Measurements from ENCODE around the gene TBC1D22A. TPM values are rescaled to one million over a fixed set of nuclear protein-coding genes. Genes with fewer than 3 reads are reported as not detected.

The TBC1D22A gene
- polyA plus RNA-seq, 1 donor from 2014 or later, result 9.3 TPM

DNA sequence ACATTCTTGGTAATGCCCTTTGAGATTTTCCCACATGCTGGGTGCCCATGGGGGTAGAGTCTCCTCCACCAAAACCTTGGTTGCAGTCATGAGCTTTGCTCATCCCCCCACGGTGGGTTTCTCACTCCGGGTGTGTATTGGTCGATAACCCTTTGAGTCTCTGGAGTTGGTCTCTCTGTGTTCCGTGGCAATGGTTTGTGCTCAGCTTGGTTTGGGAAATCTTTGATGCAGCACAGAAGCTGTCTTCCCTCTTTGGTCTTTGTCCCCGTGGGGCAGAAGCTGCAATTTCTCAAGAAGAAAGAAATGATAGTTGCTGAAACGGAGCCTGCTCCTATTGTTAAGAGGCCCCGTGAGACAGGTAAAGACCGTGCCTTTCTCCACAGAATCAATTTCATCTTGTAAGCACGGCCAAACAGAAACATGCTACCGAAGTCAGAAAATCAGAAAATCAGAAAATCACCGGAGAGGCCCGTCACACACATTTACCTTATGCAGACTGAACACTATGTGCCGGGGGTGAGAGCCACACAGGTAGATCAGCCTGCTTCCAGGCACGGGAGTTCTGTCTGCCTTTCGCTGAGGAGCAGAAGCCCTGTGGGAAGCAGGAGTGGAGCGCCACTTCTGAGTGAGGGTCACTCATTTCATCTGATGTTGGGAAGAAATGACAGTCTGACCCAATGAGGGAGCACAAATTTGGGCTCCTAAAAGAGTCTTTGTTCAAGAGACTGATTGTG, 186.1 kb downstream of the TBC1D22A start:
- Histone ChIP-seq H2AFZ (ENCODE audit: low read depth, low read length) (peak overlapping the region; percentile 46), H3K4me2 (ENCODE audit: low read length) (peak overlapping the region; percentile 18), H4K20me1 (ENCODE audit: insufficient read depth) (no peaks in the 10 kb centered on the region), H3K9ac (ENCODE audit: low read length) (peak overlapping the region; percentile 53), H3K9me3 (ENCODE audit: low read length) (no peaks in the 10 kb centered on the region), H3K4me3 (ENCODE audit: low read length) (peak overlapping the region; percentile 34), H3K79me2 (replicated peaks; ENCODE audit: insufficient read depth, low read length) (no peaks in the 10 kb centered on the region), H3F3A (ENCODE audit: insufficient read depth, low read length, poor library complexity, severe bottlenecking) (peaks cover 7% of the 10 kb centered on the region), H3K27ac (ENCODE audit: low read length) (peak overlapping the region; percentile 84), H3K27me3 (ENCODE audit: insufficient read depth, low read depth, low read length) (no peaks in the 10 kb centered on the region), H3K9me2 (ENCODE audit: insufficient read depth, low read length) (no peaks in the 10 kb centered on the region), H3K36me3 (ENCODE audit: insufficient read depth, low read length) (no peaks in the 10 kb centered on the region)
- no peak for TF ChIP-seq TAF1 (IDR thresholded peaks at IDR 0.05; ENCODE audit: low read depth)
- no peak for TF ChIP-seq EP300 (conservative IDR thresholded peaks at IDR 0.05; ENCODE audit: poor library complexity, severe bottlenecking)
- TF ChIP-seq POLR2AphosphoS5 (IDR thresholded peaks at IDR 0.05), result no peak
- TF ChIP-seq RAD21 (conservative IDR thresholded peaks at IDR 0.05), result no peak
- TF ChIP-seq, protein P1, sequence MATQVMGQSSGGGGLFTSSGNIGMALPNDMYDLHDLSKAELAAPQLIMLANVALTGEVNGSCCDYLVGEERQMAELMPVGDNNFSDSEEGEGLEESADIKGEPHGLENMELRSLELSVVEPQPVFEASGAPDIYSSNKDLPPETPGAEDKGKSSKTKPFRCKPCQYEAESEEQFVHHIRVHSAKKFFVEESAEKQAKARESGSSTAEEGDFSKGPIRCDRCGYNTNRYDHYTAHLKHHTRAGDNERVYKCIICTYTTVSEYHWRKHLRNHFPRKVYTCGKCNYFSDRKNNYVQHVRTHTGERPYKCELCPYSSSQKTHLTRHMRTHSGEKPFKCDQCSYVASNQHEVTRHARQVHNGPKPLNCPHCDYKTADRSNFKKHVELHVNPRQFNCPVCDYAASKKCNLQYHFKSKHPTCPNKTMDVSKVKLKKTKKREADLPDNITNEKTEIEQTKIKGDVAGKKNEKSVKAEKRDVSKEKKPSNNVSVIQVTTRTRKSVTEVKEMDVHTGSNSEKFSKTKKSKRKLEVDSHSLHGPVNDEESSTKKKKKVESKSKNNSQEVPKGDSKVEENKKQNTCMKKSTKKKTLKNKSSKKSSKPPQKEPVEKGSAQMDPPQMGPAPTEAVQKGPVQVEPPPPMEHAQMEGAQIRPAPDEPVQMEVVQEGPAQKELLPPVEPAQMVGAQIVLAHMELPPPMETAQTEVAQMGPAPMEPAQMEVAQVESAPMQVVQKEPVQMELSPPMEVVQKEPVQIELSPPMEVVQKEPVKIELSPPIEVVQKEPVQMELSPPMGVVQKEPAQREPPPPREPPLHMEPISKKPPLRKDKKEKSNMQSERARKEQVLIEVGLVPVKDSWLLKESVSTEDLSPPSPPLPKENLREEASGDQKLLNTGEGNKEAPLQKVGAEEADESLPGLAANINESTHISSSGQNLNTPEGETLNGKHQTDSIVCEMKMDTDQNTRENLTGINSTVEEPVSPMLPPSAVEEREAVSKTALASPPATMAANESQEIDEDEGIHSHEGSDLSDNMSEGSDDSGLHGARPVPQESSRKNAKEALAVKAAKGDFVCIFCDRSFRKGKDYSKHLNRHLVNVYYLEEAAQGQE (IDR thresholded peaks at IDR 0.05; ENCODE audit: borderline replicate concordance), result no peak
- TF ChIP-seq EZH2 (IDR thresholded peaks at IDR 0.05; ENCODE audit: borderline replicate concordance, insufficient read depth, low read length, poor library complexity, severe bottlenecking), result no peak
- TF ChIP-seq SMC3 (conservative IDR thresholded peaks at IDR 0.05; ENCODE audit: poor library complexity), result no peak
- TF ChIP-seq, protein P2, sequence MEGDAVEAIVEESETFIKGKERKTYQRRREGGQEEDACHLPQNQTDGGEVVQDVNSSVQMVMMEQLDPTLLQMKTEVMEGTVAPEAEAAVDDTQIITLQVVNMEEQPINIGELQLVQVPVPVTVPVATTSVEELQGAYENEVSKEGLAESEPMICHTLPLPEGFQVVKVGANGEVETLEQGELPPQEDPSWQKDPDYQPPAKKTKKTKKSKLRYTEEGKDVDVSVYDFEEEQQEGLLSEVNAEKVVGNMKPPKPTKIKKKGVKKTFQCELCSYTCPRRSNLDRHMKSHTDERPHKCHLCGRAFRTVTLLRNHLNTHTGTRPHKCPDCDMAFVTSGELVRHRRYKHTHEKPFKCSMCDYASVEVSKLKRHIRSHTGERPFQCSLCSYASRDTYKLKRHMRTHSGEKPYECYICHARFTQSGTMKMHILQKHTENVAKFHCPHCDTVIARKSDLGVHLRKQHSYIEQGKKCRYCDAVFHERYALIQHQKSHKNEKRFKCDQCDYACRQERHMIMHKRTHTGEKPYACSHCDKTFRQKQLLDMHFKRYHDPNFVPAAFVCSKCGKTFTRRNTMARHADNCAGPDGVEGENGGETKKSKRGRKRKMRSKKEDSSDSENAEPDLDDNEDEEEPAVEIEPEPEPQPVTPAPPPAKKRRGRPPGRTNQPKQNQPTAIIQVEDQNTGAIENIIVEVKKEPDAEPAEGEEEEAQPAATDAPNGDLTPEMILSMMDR (IDR thresholded peaks at IDR 0.05; ENCODE audit: poor library complexity, severe bottlenecking), result no peak
- no peak for TF ChIP-seq MXI1 (conservative IDR thresholded peaks at IDR 0.05; ENCODE audit: poor library complexity, severe bottlenecking)

DNA sequence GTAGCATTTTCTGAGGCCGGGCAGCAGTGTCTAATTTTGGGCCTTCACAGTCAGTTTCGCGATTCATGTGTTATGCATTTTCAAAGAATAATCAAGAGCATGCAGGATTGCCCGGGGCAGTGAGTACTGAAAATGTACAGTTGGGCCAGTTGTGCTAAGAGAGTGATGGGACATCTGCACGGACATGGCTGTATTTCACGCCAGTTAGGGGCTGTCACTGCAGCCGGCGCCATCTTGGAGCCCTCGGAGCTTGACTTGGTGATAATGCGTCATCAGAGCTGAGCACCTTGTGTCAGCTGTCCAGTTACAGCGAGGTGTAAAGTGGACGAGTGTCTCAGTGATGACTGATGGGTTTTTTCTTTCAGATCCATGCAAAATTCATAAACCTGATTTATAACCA, 188.9 kb downstream of the TBC1D22A start:
- no peak overlapping the region for H3K27ac ChIP-seq (ENCODE audit: low read length)
- no peaks in the 10 kb centered on the region for H3K9me3 ChIP-seq (ENCODE audit: low read length)
- H3K4me2 ChIP-seq (ENCODE audit: low read length), result no peak overlapping the region
- H3K36me3 ChIP-seq (ENCODE audit: insufficient read depth, low read length), result no peaks in the 10 kb centered on the region
- H3K27me3 ChIP-seq (ENCODE audit: insufficient read depth, low read depth, low read length), result no peaks in the 10 kb centered on the region
- TF ChIP-seq TAF1 (IDR thresholded peaks at IDR 0.05; ENCODE audit: low read depth) (no peak), POLR2AphosphoS5 (IDR thresholded peaks at IDR 0.05) (no peak), EZH2 (IDR thresholded peaks at IDR 0.05; ENCODE audit: borderline replicate concordance, insufficient read depth, low read length, poor library complexity, severe bottlenecking) (no peak), RAD21 (conservative IDR thresholded peaks at IDR 0.05) (no peak), MXI1 (conservative IDR thresholded peaks at IDR 0.05; ENCODE audit: poor library complexity, severe bottlenecking) (no peak), EP300 (conservative IDR thresholded peaks at IDR 0.05; ENCODE audit: poor library complexity, severe bottlenecking) (no peak), SMC3 (conservative IDR thresholded peaks at IDR 0.05; ENCODE audit: poor library complexity) (no peak)
- TF ChIP-seq, protein P1 (IDR thresholded peaks at IDR 0.05; ENCODE audit: borderline replicate concordance), result no peak
- TF ChIP-seq, protein P2 (IDR thresholded peaks at IDR 0.05; ENCODE audit: poor library complexity, severe bottlenecking), result no peak
- no peaks in the 10 kb centered on the region for H3K79me2 ChIP-seq (replicated peaks; ENCODE audit: insufficient read depth, low read length)
- no peaks in the 10 kb centered on the region for H3K9me2 ChIP-seq (ENCODE audit: insufficient read depth, low read length)
- H3K4me3 ChIP-seq (ENCODE audit: low read length), result no peak overlapping the region
- no peak overlapping the region for H2AFZ ChIP-seq (ENCODE audit: low read depth, low read length)
- peaks cover 7% of the 10 kb centered on the region for H3F3A ChIP-seq (ENCODE audit: insufficient read depth, low read length, poor library complexity, severe bottlenecking)
- no peaks in the 10 kb centered on the region for H4K20me1 ChIP-seq (ENCODE audit: insufficient read depth)
- H3K9ac ChIP-seq (ENCODE audit: low read length), result no peak overlapping the region
